Epithelial cell of proximal tubule (primary cell): ENCODE measurements around the gene MED8. TPM values are rescaled to one million over a fixed set of nuclear protein-coding genes. Genes with fewer than 3 reads are reported as not detected.

Experiments used
- DNase-seq: peaks from one replicate; pipeline ENCODE4 v3.0.0-alpha.2; 2011; ENCODE audit warnings: low read depth
- H3K4me3 ChIP-seq: 2 replicates; pipeline ENCODE4 v1.5.1; 2011; ENCODE audit warnings: low read depth, mild to moderate bottlenecking, low read length
- total RNA-seq: library from RNA; depleted of rRNA; stranded (reverse); fragments of >200 nt; gene quantifications from 2 replicates; pipeline ENCODE4 v1.2.3, GENCODE V29; 2015
- TF ChIP-seq, protein P1 (sequence below): conservative IDR thresholded peaks from 2 replicates; pipeline ENCODE4 v1.5.1; 2012; ENCODE audit warnings: low read depth, mild to moderate bottlenecking, low read length

The MED8 gene
- total RNA-seq, 1 donor from 2014 or later, result 25.2 TPM

DNA sequence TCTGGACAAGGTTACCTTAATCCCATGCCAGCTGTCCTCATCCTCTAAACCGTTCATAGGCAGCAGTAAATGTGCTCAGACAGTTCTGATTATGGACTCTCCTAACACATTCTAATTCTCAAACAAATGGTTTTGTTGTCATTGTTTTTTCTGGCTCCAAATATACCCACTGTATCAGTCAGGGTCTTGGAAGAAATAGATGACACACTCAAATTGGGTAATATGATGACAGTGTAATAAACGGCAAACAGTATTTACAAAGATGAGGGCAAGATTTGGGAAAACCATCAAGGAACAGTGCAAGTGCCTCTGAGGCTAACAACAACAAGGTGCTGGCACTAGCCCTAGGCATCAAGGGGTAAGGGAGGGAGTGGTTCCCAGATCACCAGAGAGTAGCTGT, 35.1 kb downstream of the MED8 start:
- no peak overlapping the region for H3K4me3 ChIP-seq
- DNase-seq, result no peak
- TF ChIP-seq, protein P1, sequence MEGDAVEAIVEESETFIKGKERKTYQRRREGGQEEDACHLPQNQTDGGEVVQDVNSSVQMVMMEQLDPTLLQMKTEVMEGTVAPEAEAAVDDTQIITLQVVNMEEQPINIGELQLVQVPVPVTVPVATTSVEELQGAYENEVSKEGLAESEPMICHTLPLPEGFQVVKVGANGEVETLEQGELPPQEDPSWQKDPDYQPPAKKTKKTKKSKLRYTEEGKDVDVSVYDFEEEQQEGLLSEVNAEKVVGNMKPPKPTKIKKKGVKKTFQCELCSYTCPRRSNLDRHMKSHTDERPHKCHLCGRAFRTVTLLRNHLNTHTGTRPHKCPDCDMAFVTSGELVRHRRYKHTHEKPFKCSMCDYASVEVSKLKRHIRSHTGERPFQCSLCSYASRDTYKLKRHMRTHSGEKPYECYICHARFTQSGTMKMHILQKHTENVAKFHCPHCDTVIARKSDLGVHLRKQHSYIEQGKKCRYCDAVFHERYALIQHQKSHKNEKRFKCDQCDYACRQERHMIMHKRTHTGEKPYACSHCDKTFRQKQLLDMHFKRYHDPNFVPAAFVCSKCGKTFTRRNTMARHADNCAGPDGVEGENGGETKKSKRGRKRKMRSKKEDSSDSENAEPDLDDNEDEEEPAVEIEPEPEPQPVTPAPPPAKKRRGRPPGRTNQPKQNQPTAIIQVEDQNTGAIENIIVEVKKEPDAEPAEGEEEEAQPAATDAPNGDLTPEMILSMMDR, result no peak

DNA sequence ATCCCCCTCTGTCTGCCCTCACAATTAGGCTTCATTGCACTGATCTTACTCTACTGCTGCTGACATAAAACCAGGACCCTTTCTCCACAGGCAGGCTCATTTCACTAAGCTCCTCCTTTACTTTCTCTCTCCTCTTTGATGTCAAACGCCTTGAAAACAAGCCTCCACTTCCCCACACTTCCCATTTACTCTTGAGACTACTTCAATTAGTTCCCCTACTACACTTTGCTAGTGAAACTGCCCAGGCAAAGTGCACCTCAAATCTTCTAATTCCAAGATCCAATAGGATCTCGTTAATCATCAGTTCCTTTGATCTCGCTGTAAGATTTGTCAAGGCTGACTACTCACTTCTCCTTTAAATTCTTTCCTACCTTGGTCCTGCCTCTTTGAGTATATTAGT, 36.7 kb downstream of the MED8 start:
- DNase-seq, result no peak
- H3K4me3 ChIP-seq, result no peak overlapping the region
- TF ChIP-seq, protein P1, result no peak

DNA sequence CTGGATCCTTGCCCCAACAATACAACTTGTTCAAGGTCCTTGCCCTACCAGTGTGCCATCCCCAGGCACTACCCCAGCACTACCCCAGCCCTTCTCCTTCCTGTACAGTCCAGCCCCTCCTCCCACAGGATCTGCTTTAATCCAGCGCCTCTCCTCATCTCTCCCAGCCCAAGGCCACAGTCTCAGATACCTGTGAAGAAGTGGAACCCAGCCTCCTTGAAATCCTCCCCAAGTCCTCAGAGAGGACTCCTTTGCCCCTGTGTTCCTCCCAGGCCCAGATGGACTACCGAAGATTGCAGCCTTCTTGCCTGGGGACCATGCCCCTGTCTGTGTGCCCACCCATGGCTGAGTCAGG, 37.3 kb downstream of the MED8 start:
- H3K4me3 ChIP-seq, result no peak overlapping the region
- TF ChIP-seq, protein P1, result no peak
- DNase-seq, result no peak

DNA sequence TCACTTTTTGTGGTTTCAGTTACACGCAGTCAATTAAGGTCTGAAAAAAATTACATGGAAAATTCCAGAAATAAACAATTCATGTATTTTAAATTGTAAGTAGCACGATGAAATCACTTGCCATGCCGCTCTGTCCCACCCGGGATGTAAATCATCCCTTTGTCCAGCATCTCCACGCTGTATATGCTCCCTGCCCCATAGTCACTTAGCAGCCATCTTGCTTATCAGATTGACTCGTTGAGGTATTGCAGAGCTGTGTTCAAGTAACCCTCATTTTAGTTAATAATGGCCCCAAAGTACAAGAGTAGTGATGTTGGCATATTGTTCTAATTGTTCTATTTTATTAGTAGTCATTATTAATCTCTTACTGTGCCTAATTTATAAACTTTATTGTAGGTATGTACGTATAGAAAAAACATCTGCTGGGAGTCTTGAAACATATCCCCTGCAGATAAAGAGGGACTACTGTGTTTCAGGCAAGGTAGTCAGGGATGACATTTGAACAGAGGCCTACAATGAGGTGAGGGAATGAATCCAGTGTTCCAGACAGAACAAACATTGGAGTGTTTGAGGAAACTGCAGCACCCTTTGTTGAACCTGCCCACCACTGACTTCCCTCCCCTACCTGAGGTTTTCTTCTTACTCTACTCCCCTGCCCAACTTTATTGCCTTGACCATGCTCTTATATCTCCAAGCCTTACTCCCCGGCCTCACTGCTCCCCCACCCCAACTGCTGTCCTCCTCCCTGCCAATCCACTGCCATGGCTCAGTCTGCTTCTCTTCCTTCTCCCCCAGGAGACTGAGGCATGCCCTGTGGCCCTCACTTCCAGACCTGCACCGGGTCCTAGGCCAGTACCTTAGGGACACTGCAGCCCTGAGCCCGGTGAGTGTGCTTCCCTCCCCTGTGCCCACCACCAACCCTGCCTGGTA, 37.9 kb downstream of the MED8 start:
- TF ChIP-seq, protein P1, result no peak
- H3K4me3 ChIP-seq, result no peak overlapping the region
- DNase-seq, result no peak

DNA sequence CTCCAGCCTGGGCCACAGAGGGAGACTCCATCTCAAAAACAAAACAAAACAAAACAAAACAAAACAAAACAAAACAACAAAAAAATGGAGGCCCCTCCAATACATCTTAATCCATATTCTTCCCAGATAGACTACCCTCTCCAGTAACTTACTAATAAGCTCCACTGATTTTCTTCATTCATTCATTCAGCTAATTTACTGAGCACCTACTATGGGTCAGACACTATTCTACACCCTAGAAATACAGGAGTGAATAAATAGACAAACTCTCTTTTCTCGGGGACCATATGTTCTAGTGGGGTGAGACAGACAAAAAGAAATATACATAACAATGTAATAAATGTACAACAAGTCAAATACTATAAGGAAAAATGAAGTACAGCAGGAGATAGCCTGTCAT, 38.6 kb downstream of the MED8 start:
- TF ChIP-seq, protein P1, result no peak

DNA sequence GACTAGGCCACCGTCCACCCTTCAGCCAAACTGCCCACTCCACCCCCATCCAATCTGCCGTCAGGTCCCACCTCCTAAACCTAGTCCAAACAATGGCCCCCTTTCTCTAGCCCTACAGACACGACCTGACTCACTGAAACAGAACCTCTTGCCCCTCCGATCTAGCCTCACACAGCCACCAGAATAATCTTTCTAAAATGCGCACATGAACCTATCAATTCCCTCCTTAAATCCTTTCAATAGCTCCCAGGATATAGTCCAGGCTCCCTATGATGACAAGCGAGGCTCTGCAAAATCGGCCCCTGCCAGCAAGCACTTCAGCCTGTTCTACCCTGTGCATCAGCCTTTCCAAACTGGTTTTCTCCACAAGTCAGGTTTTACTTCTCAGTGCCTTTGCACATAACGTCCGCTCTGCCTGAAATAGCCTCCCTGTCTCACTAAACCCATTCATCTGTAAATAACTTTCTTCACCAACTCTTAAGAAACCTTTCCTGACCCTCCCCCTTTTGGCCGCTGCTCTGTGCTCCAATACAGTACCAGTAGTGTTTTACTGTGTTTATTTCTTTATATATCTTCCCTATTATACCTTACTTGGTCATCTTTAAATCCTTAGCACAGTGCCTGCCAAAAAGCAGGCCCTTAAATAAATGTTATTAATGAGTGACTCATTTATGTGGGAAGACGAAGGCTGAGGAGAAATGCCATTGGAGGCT, 39.9 kb downstream of the MED8 start:
- DNase-seq, result no peak
- TF ChIP-seq, protein P1, result no peak
- peak overlapping the region; percentile 61 for H3K4me3 ChIP-seq

More for the DNA sequence above, 38.6 kb downstream of the MED8 start:
- no peak overlapping the region for H3K4me3 ChIP-seq
- DNase-seq, result no peak
